Endothelial cell of hepatic sinusoid (primary cell): ENCODE measurements around the gene PLEKHA8.

Experiments used
- in situ Hi-C: cut with HindIII; loops from 2 replicates; pipeline ENCODE4 v1.10.0; 2017; ENCODE audit warnings: low sequenced_read_pairs

Gene PLEKHA8

GRCh38 chr7:30022991-30023390 lies 5.2 kb upstream of the PLEKHA8 start:
- in situ Hi-C loops: no loop called here

GRCh38 chr7:30023524-30023923 lies 4.7 kb upstream of the PLEKHA8 start:
- in situ Hi-C loops: no loop called here

- in situ Hi-C loops: no loop called here
Measured at GRCh38 chr7:30026229-30027064, 1.8 kb upstream of the PLEKHA8 start, which contains the start of gene FKBP14. TSS of gene FKBP14 (minus strand) at chr7:30026702. CDS start at chr7:30026508, 194 bp downstream.

- in situ Hi-C loops: no loop called here
Measured at GRCh38 chr7:30027065-30027456, 1.2 kb upstream of the PLEKHA8 start.

DNA sequence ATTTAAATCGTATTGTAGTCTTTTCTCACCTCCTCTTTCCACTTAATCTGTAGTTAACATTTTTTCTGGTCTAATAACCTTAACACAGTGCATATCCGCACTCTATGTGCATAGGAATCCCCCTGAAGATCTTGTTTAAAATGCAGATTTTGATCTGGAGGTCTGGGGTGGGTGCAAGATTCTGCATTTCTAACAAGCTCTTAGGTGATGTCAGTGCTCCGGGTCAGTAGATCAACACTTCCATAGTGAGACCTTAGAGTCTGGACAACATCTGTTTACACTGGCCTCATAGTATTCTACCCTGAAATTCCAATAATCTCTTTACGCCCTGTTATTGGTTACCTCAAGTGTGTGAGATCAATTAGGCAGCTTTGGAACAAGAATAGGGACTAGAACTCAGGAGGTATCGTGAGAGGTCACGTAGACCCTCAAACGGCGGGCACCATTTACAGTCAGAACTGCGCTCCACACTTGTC lies 434 bp upstream of the PLEKHA8 start:
- in situ Hi-C loops: no loop called here

GRCh38 chr7:30028749-30029635 lies 780 bp downstream of the PLEKHA8 start:
- in situ Hi-C loops: no loop called here

DNA sequence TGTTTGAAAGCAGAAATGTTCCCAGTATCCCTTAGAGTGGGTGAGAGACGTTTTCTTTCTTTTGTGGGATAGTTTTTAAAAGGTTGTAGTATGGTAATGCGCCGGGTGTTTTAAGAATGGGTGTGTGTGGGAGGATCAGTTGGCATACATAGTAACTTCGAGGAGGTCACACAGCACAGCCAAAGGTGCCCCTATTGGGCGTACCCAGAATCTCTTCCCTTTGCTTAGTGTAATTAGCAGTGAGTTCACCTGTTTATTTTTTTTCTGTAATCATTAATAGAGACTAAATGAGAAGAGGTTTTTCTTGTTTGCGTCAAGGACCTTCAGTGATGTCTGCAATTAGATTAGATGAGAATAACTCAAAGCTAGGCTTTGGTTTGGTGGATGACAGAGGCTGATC lies 1.5 kb downstream of the PLEKHA8 start:
- in situ Hi-C loops: loop anchor here (5.0 kb wide), 1 partner anchor 77 kb away; no protein-coding TSS in a partner anchor

DNA sequence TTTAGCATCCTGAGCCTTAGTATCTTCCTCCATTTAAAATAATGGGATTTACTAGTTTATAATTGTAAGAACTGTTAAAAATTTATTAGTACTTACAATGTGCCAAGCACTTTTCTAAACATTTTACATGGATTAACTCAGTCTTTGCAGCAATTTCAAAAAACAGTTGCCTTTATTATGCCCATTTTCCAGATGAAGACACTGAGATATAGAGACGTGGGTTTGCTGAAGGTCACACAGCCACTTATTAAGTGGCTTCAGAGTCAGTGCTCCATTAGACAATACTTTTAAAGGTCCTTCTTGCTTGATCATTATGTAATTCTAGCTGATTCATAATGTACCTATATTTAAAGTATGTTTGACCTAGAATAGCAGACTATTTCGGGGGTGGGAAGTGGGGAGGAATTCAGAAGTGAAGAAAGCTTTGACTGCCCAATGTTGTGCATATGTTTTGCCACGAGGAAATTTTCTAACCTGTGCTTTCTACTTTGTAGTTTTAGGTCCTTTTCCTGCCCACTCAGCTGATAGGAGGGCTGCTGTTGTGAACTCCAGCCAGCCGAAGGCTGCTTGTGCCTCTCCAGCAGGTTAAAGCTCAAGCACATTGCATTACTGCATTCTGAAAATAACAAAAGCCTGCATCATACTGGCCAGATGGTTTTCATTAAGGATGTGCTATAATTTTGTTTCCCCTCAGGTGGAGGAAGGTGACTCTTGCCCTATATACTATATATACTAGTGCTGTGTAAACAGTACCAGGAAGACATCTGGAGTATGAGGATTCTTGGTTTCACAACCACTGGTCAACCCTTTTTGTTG lies 4.3 kb downstream of the PLEKHA8 start:
- in situ Hi-C loops: loop anchor here (5.0 kb wide), 1 partner anchor 80 kb away; no protein-coding TSS in a partner anchor

GRCh38 chr7:30034501-30034900 lies 6.3 kb downstream of the PLEKHA8 start:
- in situ Hi-C loops: loop anchor here (5.0 kb wide), 1 partner anchor 82 kb away; no protein-coding TSS in a partner anchor

DNA sequence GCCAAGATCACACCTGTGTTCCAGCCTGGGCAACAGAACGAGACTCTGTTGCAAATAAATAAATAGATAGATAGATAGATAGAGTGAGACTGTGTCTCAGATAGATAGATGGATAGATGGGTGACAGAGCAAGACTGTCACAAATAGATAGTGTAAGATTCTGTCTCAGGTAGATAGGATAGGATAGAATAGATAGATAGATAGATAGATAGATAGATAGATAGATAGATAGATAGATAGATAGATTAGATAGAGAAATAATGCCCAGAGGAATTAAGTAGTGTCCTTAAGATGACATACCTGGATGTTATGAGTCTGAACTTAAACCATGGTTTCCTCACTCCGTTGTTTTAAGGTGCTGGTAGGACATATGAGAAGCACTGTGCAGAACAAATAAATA lies 8.0 kb downstream of the PLEKHA8 start:
- in situ Hi-C loops: no loop called here

- in situ Hi-C loops: no loop called here
Measured at GRCh38 chr7:30038196-30038980, 10.2 kb downstream of the PLEKHA8 start.

- in situ Hi-C loops: no loop called here
Measured at GRCh38 chr7:30040938-30041337, 12.7 kb downstream of the PLEKHA8 start.

DNA sequence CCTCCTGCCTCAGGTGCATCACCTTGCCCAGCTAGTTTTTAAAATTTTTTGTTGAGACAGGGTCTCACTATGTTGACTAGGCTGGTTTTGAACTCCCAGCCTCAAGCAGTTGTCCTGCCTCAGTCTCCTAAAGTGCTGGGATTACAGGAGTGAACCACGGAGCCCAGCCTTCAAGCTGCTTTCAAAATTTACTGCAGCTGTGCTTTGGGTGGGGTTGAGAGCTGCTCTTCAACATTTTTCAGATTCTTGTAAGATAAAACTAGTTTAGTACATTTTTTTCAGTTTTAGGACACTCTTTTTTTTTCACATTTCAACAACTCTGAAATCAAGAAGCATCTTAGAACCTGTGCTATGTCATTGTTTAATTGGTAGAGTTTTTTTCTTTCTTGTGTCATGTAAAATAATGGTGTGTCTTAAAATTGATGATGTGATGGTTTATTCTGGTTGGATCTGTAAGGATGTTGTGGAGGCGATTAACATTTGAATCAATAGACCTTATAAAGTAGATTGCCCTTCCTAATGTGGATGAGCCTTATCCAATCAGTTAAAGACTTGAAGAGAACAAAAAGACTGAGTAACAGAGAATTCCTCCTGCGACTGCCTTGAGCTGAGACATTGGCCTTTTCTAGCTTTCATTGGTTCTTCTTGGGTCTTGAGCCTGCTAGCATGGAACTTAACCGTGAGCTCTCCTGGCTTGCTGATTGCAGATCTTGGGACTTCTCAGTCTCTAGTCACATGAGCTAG lies 13.5 kb downstream of the PLEKHA8 start:
- in situ Hi-C loops: no loop called here

- in situ Hi-C loops: no loop called here
Measured at GRCh38 chr7:30046127-30046770, 18.0 kb downstream of the PLEKHA8 start.

DNA sequence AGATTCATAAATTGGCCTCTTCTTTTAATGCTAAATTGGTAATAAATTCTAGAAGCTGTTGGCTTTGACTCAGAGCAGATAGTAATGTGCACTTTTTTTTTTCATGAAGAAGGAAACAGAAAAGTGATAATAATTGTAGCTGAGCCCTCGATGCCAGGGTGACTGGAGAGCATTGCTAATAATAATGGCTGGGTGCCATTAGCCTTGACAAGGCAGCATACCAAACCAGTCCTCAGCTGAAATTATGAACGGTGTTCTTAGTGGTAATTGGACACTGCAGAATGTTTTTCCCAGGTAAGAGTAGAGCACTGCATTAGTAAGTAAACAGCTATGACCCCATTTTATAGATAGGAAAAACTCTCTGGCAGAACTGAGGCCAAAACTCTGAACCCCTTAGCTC lies 18.9 kb downstream of the PLEKHA8 start:
- in situ Hi-C loops: no loop called here

DNA sequence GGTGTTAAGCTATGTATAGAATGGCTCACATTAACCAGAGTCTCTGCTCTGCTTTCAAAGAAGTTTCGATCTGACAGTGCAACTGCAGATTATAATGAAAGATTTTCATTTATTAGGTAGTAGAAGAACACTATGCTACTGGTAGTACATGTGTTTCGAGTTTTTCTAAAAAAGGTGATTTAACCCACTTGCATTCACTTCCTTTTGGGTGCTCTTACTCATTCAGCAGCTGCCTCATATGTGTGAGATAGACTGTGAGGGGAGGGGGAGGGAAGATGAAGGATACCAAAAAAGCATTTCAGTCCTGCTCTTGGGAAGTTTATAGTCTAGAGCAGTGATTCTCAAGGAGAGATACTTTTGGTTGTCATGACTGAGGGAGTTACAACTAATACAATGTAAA lies 20.4 kb downstream of the PLEKHA8 start:
- in situ Hi-C loops: no loop called here

- in situ Hi-C loops: no loop called here
Measured at GRCh38 chr7:30049173-30049572, 21.0 kb downstream of the PLEKHA8 start.

- in situ Hi-C loops: no loop called here
Measured at GRCh38 chr7:30053068-30053467, 24.9 kb downstream of the PLEKHA8 start.

- in situ Hi-C loops: no loop called here
Measured at GRCh38 chr7:30057741-30058140, 29.5 kb downstream of the PLEKHA8 start.
